PC-9 (cell line): ENCODE measurements around the gene CFAP99. TPM values are rescaled to one million over a fixed set of nuclear protein-coding genes. Genes with fewer than 3 reads are reported as not detected.

ENCODE experiments used
- BruUV-seq: library from RNA; stranded (reverse); fragments of 400-500 nt; replicated peaks from 2 replicates; lab custom pipeline; 2021; lab: Mats Ljungman, UMichigan
- CTCF ChIA-PET: fragments of 300-600 bp; sonication (Branson Sonifier 250); formaldehyde crosslinking; loops from one replicate; lab custom pipeline; 2022; ENCODE audit warnings: antibody characterized with exemption; lab: Charles Lee
- POLR2A ChIA-PET: fragments of 300-600 bp; sonication (Branson Sonifier 250); formaldehyde crosslinking; loops from one replicate; lab custom pipeline; 2022; ENCODE audit warnings: antibody characterized with exemption; ENCODE audit not compliant: unreplicated experiment; lab: Charles Lee
- DNase-seq, 2 experiments: peaks; one replicate each; pipeline versions ENCODE4 v3.0.0 to v3.0.0-alpha.2; 2015 to 2022; ENCODE audit warnings: mixed read lengths in 1 of 2
- H2AFZ ChIP-seq: fragments of 200-600 bp; sonication (generic); 2 replicates; pipeline ENCODE4 v1.8.1; 2017; ENCODE audit warnings: antibody characterized with exemption
- H3F3A ChIP-seq: fragments of 200-600 bp; sonication (generic); 2 replicates; pipeline ENCODE4 v1.8.1; 2017; ENCODE audit warnings: antibody characterized with exemption, mild to moderate bottlenecking, low read depth; ENCODE audit not compliant: insufficient read depth
- H3K27ac ChIP-seq: fragments of 200-600 bp; sonication (generic); 2 replicates; pipeline ENCODE4 v1.6.1; 2016; ENCODE audit warnings: mixed run types
- H3K27me3 ChIP-seq: fragments of 200-600 bp; sonication (generic); 2 replicates; pipeline ENCODE4 v1.6.1; 2016; ENCODE audit warnings: low read depth, mixed run types; ENCODE audit not compliant: insufficient read depth
- H3K36me3 ChIP-seq: fragments of 200-600 bp; sonication (generic); 2 replicates; pipeline ENCODE4 v1.6.1; 2016; ENCODE audit warnings: low read depth, mixed run types
- H3K4me1 ChIP-seq: fragments of 200-600 bp; sonication (generic); replicated peaks from 2 replicates; pipeline ENCODE4 v1.6.1; 2016; ENCODE audit warnings: mixed run types; ENCODE audit not compliant: insufficient read depth
- H3K4me2 ChIP-seq: fragments of 200-600 bp; sonication (generic); 2 replicates; pipeline ENCODE4 v1.6.1; 2017; ENCODE audit warnings: mixed run types
- H3K4me3 ChIP-seq: fragments of 200-600 bp; sonication (generic); 2 replicates; pipeline ENCODE4 v1.6.1; 2016; ENCODE audit warnings: mixed run types
- H3K79me2 ChIP-seq: fragments of 200-600 bp; sonication (generic); 2 replicates; pipeline ENCODE4 v1.6.1; 2017; ENCODE audit warnings: low read depth, mixed run types
- H3K9me2 ChIP-seq: fragments of 200-600 bp; sonication (generic); 2 replicates; pipeline ENCODE4 v1.8.1; 2017; ENCODE audit warnings: mild to moderate bottlenecking; ENCODE audit not compliant: insufficient read depth
- H3K9me3 ChIP-seq: fragments of 200-600 bp; sonication (generic); 2 replicates; pipeline ENCODE4 v1.8.1; 2016; ENCODE audit warnings: low read depth; ENCODE audit not compliant: insufficient read depth
- H4K20me1 ChIP-seq: fragments of 200-600 bp; sonication (generic); 2 replicates; pipeline ENCODE4 v1.8.1; 2017; ENCODE audit not compliant: insufficient read depth
- EZH2 ChIP-seq: fragments of 200-600 bp; sonication (generic); IDR thresholded peaks from 2 replicates; pipeline ENCODE4 v1.8.0; 2017; ENCODE audit warnings: antibody characterized with exemption, low read depth
- intact Hi-C: fragments of 100-400 bp; cut with micrococcal nuclease; formaldehyde crosslinking; loops from one replicate; pipeline ENCODE4 v1.10.0; 2022; ENCODE audit not compliant: unreplicated experiment
- total RNA-seq: library from RNA; stranded (reverse); gene quantifications from 2 replicates; pipeline ENCODE4 v1.2.3, GENCODE V29; 2021
- TF ChIP-seq, protein P1 (sequence below): fragments of 200-600 bp; sonication (generic); conservative IDR thresholded peaks from 2 replicates; pipeline ENCODE4 v1.6.1; 2017; ENCODE audit warnings: mixed run types, antibody characterized with exemption, mild to moderate bottlenecking, moderate library complexity

The CFAP99 gene
- total RNA-seq, 1 experiment from 2014 or later: 0.85 TPM

DNA sequence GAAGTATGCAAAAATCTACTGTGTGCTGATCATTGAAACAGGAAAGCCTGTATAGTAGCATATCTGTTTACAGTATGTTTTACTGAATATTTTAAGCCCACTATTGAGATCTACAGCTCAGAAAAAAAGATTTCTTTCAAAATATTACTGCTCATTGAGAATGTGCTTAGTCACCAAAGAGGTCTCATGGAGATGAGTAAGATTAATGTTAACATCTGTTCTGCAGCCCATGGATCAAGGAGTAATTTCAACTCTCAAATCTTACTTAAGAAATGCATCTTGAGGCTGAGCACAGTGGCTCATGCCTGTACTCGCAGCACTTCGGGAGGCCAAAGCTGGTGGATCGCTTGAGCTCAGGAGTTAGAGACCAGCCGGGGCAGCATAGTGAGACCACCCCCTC, 53.4 kb downstream of the CFAP99 start:
- Histone ChIP-seq H3K36me3 (peaks cover 11% of the 10 kb centered on the region; the same call in 1 of the 2 replicates), H3K27me3 (no peaks in the 10 kb centered on the region), H3K9me2 (no peaks in the 10 kb centered on the region), H3K79me2 (peaks cover 91% of the 10 kb centered on the region), H3K9me3 (no peaks in the 10 kb centered on the region), H3K4me2 (no peak overlapping the region), H3F3A (no peaks in the 10 kb centered on the region; the same call in none of the 2 replicates), H3K4me1 (peaks cover 5% of the 10 kb centered on the region), H3K27ac (no peak overlapping the region), H2AFZ (no peak overlapping the region), H4K20me1 (peaks cover 65% of the 10 kb centered on the region), H3K4me3 (no peak overlapping the region)
- BruUV-seq: no TSS peak
- TF ChIP-seq EZH2: no peak
- TF ChIP-seq, protein P1, sequence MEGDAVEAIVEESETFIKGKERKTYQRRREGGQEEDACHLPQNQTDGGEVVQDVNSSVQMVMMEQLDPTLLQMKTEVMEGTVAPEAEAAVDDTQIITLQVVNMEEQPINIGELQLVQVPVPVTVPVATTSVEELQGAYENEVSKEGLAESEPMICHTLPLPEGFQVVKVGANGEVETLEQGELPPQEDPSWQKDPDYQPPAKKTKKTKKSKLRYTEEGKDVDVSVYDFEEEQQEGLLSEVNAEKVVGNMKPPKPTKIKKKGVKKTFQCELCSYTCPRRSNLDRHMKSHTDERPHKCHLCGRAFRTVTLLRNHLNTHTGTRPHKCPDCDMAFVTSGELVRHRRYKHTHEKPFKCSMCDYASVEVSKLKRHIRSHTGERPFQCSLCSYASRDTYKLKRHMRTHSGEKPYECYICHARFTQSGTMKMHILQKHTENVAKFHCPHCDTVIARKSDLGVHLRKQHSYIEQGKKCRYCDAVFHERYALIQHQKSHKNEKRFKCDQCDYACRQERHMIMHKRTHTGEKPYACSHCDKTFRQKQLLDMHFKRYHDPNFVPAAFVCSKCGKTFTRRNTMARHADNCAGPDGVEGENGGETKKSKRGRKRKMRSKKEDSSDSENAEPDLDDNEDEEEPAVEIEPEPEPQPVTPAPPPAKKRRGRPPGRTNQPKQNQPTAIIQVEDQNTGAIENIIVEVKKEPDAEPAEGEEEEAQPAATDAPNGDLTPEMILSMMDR: no peak
- DNase-seq: no peak
- ChIA-PET CTCF (no interaction called here), POLR2A (interaction anchor here (0.5 to 0.6 kb wide), 2 partner anchors 125 to 250 kb away, joined by 3 to 12 read pairs; no protein-coding TSS in a partner anchor)
- intact Hi-C loops: no loop called here

DNA sequence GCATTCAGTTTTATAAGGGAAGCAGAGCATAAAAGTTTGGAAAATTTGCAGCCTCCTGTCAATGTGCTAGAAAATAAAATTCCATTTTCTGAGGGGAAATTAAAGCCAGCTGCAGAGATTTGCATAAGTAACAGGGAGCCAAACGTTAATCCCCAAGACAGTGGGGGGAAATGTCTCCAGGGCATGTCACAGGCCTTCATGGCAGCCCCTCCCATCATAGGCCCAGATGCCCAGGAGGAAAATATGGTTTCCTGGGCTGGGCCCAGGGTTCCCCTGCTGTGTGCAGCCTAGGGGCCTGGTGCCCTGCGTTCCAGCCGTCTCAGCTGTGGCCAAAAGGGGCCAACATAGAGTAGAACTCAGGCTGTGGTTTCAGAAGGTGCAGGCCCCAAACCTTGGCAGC, 59.5 kb downstream of the CFAP99 start:
- no peak overlapping the region for H3K27ac ChIP-seq
- BruUV-seq: no TSS peak
- H3K4me3 ChIP-seq: no peak overlapping the region
- H3F3A ChIP-seq: no peaks in the 10 kb centered on the region
- ChIA-PET CTCF (no interaction called here), POLR2A (no interaction called here)
- TF ChIP-seq EZH2: no peak
- TF ChIP-seq, protein P1: no peak
- H3K4me1 ChIP-seq: no peaks in the 10 kb centered on the region
- intact Hi-C loops: no loop called here
- no peaks in the 10 kb centered on the region for H3K27me3 ChIP-seq
- DNase-seq: no peak
- no peaks in the 10 kb centered on the region for H3K36me3 ChIP-seq
- no peaks in the 10 kb centered on the region for H3K9me2 ChIP-seq
- H3K4me2 ChIP-seq: no peak overlapping the region
- peaks cover 90% of the 10 kb centered on the region for H4K20me1 ChIP-seq
- H3K79me2 ChIP-seq: peaks cover 99% of the 10 kb centered on the region
- no peak overlapping the region for H2AFZ ChIP-seq
- H3K9me3 ChIP-seq: no peaks in the 10 kb centered on the region

DNA sequence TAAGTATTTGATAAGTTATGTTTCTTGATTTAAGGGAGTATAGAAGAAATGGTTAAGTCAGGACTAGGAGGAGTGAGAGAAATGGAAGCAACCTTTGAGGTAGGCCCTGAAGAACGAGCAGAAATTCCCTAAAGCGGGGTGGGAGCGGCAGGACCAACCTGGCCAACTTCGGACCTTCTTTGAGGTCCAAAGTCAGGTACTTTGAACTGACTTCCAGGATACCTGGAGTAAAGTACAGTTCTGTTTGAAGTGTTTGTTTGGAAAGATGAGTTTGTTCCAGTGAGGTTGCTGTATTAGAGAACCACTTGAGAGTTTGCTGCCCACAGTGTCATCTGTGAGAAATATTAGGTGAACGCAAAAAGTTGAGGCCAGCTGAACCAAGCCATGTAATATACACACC, 61.9 kb downstream of the CFAP99 start:
- no peak for TF ChIP-seq EZH2
- TF ChIP-seq, protein P1: no peak
- Histone ChIP-seq H3F3A (no peaks in the 10 kb centered on the region), H3K27ac (no peak overlapping the region), H3K36me3 (no peaks in the 10 kb centered on the region), H3K9me3 (no peaks in the 10 kb centered on the region), H3K4me2 (no peak overlapping the region), H3K79me2 (peaks cover 96% of the 10 kb centered on the region), H2AFZ (no peak overlapping the region), H3K4me1 (no peaks in the 10 kb centered on the region), H4K20me1 (peaks cover 90% of the 10 kb centered on the region), H3K9me2 (no peaks in the 10 kb centered on the region), H3K27me3 (no peaks in the 10 kb centered on the region), H3K4me3 (no peak overlapping the region)
- CTCF ChIA-PET: no interaction called here
- intact Hi-C loops: no loop called here
- POLR2A ChIA-PET: interaction anchor here (0.6 kb wide), 1 partner anchor 244 kb away, joined by 13 read pairs; no protein-coding TSS in a partner anchor
- BruUV-seq: no TSS peak
- DNase-seq: no peak
